ENCODE results near the gene PHIP. TPM values are rescaled to one million over a fixed set of nuclear protein-coding genes. Genes with fewer than 3 reads are reported as not detected.

The PHIP gene
- polyA plus RNA-seq, 3 donors, result 3.2 to 10.8 (median 5.1) TPM

DNA sequence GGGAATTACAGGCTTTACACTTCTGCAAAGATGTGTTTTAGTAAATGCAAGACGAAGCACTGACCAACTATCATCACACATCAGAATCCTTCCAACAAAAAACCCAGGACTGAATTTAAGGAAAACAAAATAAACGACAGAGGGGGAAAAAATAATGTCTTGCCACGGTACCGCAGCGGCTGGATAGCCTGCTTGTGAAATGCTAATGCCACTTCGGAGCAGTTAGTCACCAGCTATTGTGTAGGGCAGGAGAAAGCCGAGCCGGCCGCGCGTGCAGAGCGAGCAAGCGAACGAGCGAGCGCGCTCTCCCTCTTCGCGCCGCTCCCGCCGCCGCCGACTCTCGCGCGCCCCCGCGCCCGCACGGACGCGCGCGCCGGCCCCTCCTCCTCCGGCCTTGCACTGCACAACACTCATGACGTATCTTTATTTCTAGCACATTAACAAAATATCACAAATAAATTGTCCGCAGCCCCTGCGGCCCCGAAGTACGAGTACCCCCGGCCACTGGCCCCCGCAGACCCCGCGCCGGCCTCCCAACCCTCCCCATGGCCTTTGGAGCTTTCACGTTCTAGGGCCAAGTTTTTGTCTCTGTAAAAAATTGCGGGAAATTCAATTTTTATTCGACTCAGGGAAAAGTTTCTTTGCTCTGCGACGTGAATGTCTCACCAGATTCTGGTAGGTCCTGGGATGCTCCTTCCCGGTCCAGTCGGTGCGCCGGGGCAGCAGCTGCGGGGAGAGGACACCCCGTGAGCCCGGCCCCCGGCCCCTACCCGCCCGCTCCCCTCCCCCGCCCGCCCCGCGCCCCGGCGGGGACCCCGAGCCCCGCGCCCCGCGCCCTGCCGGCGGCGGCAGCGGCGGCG, 1.0 kb downstream of the PHIP start:
- peak overlapping the region; percentile 82 to 95 (median 93) for H3K27ac Mint-ChIP-seq
- intact Hi-C loops (cut with micrococcal nuclease), result loop anchor here (5.0 to 10.0 kb wide), 3 partner anchors 155 to 458 kb away; partner anchors contain the start of genes HMGN3 (in 2 of the 2) and LCA5 (in 1 of the 2)
- no peaks in the 10 kb centered on the region for H3K27me3 Mint-ChIP-seq (ENCODE audit: low read depth in 3 of 3)
- H3K9me3 ChIP-seq (replicated peaks in 1 of 2; ENCODE audit: control insufficient read depth in 1 of 2, insufficient read depth in 1 of 2, low read length in 2 of 2), result no peaks in the 10 kb centered on the region
- H3K4me1 ChIP-seq (ENCODE audit: control insufficient read depth in 1 of 2, insufficient read depth in 2 of 2, low read length in 2 of 2), result peaks cover 12 to 33% of the 10 kb centered on the region in 2 donors
- peak overlapping the region; percentile 84 to 89 for H3K4me3 Mint-ChIP-seq
- H3K79me2 ChIP-seq (ENCODE audit: insufficient read depth, low read length), result peaks cover 51% of the 10 kb centered on the region
- H4K20me1 ChIP-seq (ENCODE audit: insufficient read depth, low read length), result peaks cover 46% of the 10 kb centered on the region
- H3K27ac ChIP-seq (ENCODE audit: low read depth in 1 of 2, low read length in 2 of 2), result peak overlapping the region; percentile 92 to 96
- peak overlapping the region; percentile 85 for H3K9ac ChIP-seq (ENCODE audit: insufficient read depth, low read length, poor library complexity, severe bottlenecking)
- peak overlapping the region; percentile 82 to 90 (median 84) for H3K4me3 ChIP-seq (replicated peaks in 1 of 3; ENCODE audit: low read depth in 2 of 3, low read length in 3 of 3)
- peak overlapping the region; percentile 76 for H3K4me2 ChIP-seq (replicated peaks; ENCODE audit: extremely low read depth, low read length, poor library complexity, severe bottlenecking)
- peaks cover 0 to 2% (median 0%) of the 10 kb centered on the region in 7 donors for H3K9me3 Mint-ChIP-seq
- H2AFZ ChIP-seq (ENCODE audit: insufficient read depth, low read depth, low read length, poor library complexity, severe bottlenecking), result peak overlapping the region; percentile 53
- TF ChIP-seq, protein P1, sequence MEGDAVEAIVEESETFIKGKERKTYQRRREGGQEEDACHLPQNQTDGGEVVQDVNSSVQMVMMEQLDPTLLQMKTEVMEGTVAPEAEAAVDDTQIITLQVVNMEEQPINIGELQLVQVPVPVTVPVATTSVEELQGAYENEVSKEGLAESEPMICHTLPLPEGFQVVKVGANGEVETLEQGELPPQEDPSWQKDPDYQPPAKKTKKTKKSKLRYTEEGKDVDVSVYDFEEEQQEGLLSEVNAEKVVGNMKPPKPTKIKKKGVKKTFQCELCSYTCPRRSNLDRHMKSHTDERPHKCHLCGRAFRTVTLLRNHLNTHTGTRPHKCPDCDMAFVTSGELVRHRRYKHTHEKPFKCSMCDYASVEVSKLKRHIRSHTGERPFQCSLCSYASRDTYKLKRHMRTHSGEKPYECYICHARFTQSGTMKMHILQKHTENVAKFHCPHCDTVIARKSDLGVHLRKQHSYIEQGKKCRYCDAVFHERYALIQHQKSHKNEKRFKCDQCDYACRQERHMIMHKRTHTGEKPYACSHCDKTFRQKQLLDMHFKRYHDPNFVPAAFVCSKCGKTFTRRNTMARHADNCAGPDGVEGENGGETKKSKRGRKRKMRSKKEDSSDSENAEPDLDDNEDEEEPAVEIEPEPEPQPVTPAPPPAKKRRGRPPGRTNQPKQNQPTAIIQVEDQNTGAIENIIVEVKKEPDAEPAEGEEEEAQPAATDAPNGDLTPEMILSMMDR (IDR thresholded peaks at IDR 0.05), result no peak
- H3K36me3 Mint-ChIP-seq, result peaks cover 8 to 10% of the 10 kb centered on the region in 2 donors
- H3K36me3 ChIP-seq (replicated peaks in 1 of 2; ENCODE audit: control insufficient read depth in 1 of 2, insufficient read depth in 2 of 2, low read length in 2 of 2), result peaks cover 5 to 17% of the 10 kb centered on the region in 2 donors
- H3K4me1 Mint-ChIP-seq, result peaks cover 40% of the 10 kb centered on the region
- no peaks in the 10 kb centered on the region for H3K27me3 ChIP-seq (ENCODE audit: control insufficient read depth in 2 of 2, insufficient read depth in 2 of 2, low read length in 2 of 2)
- DNase-seq, result peak; percentile 92 to 96 (median 93)
- WGBS (ENCODE audit: insufficient coverage), result 0% methylated on average over 50 of the region's 79 CpGs

GRCh38 chr6:79076160-79076559, 1.9 kb downstream of the PHIP start:
- no peaks in the 10 kb centered on the region for H3K27me3 ChIP-seq (ENCODE audit: control insufficient read depth in 2 of 2, insufficient read depth in 2 of 2, low read length in 2 of 2)
- H3K27ac ChIP-seq (ENCODE audit: low read depth in 1 of 2, low read length in 2 of 2), result peak overlapping the region; percentile 44 to 92
- H2AFZ ChIP-seq (ENCODE audit: insufficient read depth, low read depth, low read length, poor library complexity, severe bottlenecking), result peak overlapping the region; percentile 24
- no peaks in the 10 kb centered on the region for H3K9me3 ChIP-seq (replicated peaks in 1 of 2; ENCODE audit: control insufficient read depth in 1 of 2, insufficient read depth in 1 of 2, low read length in 2 of 2)
- peak overlapping the region; percentile 85 for H3K9ac ChIP-seq (ENCODE audit: insufficient read depth, low read length, poor library complexity, severe bottlenecking)
- peaks cover 12 to 33% of the 10 kb centered on the region in 2 donors for H3K4me1 ChIP-seq (ENCODE audit: control insufficient read depth in 1 of 2, insufficient read depth in 2 of 2, low read length in 2 of 2)
- TF ChIP-seq, protein P1 (IDR thresholded peaks at IDR 0.05), result no peak
- H3K4me2 ChIP-seq (replicated peaks; ENCODE audit: extremely low read depth, low read length, poor library complexity, severe bottlenecking), result peak overlapping the region; percentile 76
- H3K36me3 Mint-ChIP-seq, result peaks cover 9 to 11% of the 10 kb centered on the region in 2 donors
- peaks cover 5 to 19% of the 10 kb centered on the region in 2 donors for H3K36me3 ChIP-seq (replicated peaks in 1 of 2; ENCODE audit: control insufficient read depth in 1 of 2, insufficient read depth in 2 of 2, low read length in 2 of 2)
- H3K9me3 Mint-ChIP-seq, result peaks cover 0 to 2% (median 0%) of the 10 kb centered on the region in 7 donors
- peak overlapping the region; percentile 84 to 89 for H3K4me3 Mint-ChIP-seq
- H3K27me3 Mint-ChIP-seq (ENCODE audit: low read depth in 3 of 3), result no peaks in the 10 kb centered on the region
- peaks cover 55% of the 10 kb centered on the region for H4K20me1 ChIP-seq (ENCODE audit: insufficient read depth, low read length)
- intact Hi-C loops (cut with micrococcal nuclease), result loop anchor here (5.0 to 10.0 kb wide), 3 partner anchors 156 to 459 kb away; partner anchors contain the start of genes HMGN3 (in 2 of the 2) and LCA5 (in 1 of the 2)
- H3K27ac Mint-ChIP-seq, result peak overlapping the region; percentile 82 to 94 (median 89)
- peaks cover 40% of the 10 kb centered on the region for H3K4me1 Mint-ChIP-seq
- no CpG with 5 or more reads among the region's 5 CpGs for WGBS (ENCODE audit: insufficient coverage)
- DNase-seq, result peak; percentile 12 to 39 (median 25)
- peak overlapping the region; percentile 75 to 90 (median 82) for H3K4me3 ChIP-seq (replicated peaks in 1 of 3; ENCODE audit: low read depth in 2 of 3, low read length in 3 of 3)
- peaks cover 60% of the 10 kb centered on the region for H3K79me2 ChIP-seq (ENCODE audit: insufficient read depth, low read length)

All from CD14-positive monocyte (primary cell).